HG03457 (cell line): ENCODE data around the gene MATN4.
"Not testable (repeated sequence)": the region's sequence is repeated elsewhere in the genome, so short reads cannot be mapped to it uniquely, and the experiment has no call there.

Experiments used
- ATAC-seq: cut with Tn5 transposase; IDR thresholded peaks from one replicate; pipeline ENCODE4 v1.9.1; 2021; ENCODE audit warnings: moderate number of reproducible peaks; ENCODE audit not compliant: unreplicated experiment

Gene MATN4

GRCh38 chr20:45308117-45308778, at the start of gene MATN4:
TSS of gene MATN4 (minus strand) at chr20:45308299. CDS start at chr20:45305582, 2,717 bp downstream.
- no peak for ATAC-seq

GRCh38 chr20:45355209-45356084, 47.3 kb upstream of the MATN4 start:
- ATAC-seq, result no peak

- ATAC-seq, result no peak
Measured at GRCh38 chr20:45354423-45355208, 46.5 kb upstream of the MATN4 start.

GRCh38 chr20:45353746-45354145, 45.6 kb upstream of the MATN4 start:
- ATAC-seq, result no peak

GRCh38 chr20:45352729-45353128, 44.6 kb upstream of the MATN4 start:
- no peak for ATAC-seq

GRCh38 chr20:45350795-45351194, 42.7 kb upstream of the MATN4 start:
- ATAC-seq, result not testable (repeated sequence)

GRCh38 chr20:45350217-45350616, 42.1 kb upstream of the MATN4 start:
- no peak for ATAC-seq

GRCh38 chr20:45347936-45348778, 40.1 kb upstream of the MATN4 start, which contains the start of gene SDC4:
TSS of gene SDC4 (minus strand) at chr20:45348424. CDS start at chr20:45348384, 40 bp downstream.
- no peak for ATAC-seq

GRCh38 chr20:45347297-45347935, 39.3 kb upstream of the MATN4 start:
- no peak for ATAC-seq

GRCh38 chr20:45346851-45347250, 38.8 kb upstream of the MATN4 start:
- no peak for ATAC-seq

- ATAC-seq, result no peak
Measured at GRCh38 chr20:45346291-45346718, 38.2 kb upstream of the MATN4 start.

GRCh38 chr20:45345104-45345936, 37.2 kb upstream of the MATN4 start:
- no peak for ATAC-seq

- ATAC-seq, result no peak
Measured at GRCh38 chr20:45344168-45344860, 36.2 kb upstream of the MATN4 start.

- no peak for ATAC-seq
Measured at GRCh38 chr20:45343532-45344167, 35.6 kb upstream of the MATN4 start.

- ATAC-seq, result no peak
Measured at GRCh38 chr20:45342855-45343531, 34.9 kb upstream of the MATN4 start.

GRCh38 chr20:45341939-45342854, 34.1 kb upstream of the MATN4 start:
- ATAC-seq, result no peak
